Effector memory CD8-positive, alpha-beta T cell (primary cell): ENCODE data around the gene ADORA1.

ENCODE experiments used
- ATAC-seq: fragments of 150-1000 bp; cut with Tn5 transposase; replicated peaks from 2 replicates; pipeline ENCODE4 v1.10.0; 2021; ENCODE audit warnings: mild to moderate bottlenecking, moderate library complexity
- DNase-seq, 3 experiments: peaks; one replicate each; pipeline ENCODE4 v3.0.0; 2021
- H3K27ac Mint-ChIP-seq, 2 donors: one replicate each; pipeline ENCODE4 v1.8.0; 2022; ENCODE audit warnings: mild to moderate bottlenecking in 2 of 2, mixed read lengths in 2 of 2, moderate library complexity in 2 of 2
- H3K27me3 Mint-ChIP-seq, 2 donors: one replicate each; pipeline ENCODE4 v1.8.0; 2022; ENCODE audit warnings: mixed read lengths in 2 of 2
- H3K36me3 Mint-ChIP-seq: one replicate; pipeline ENCODE4 v1.8.0; 2022; ENCODE audit warnings: mild to moderate bottlenecking, moderate library complexity, mixed read lengths; ENCODE audit not compliant: insufficient read depth
- H3K4me1 Mint-ChIP-seq, 2 donors: one replicate each; pipeline ENCODE4 v1.8.0; 2022; ENCODE audit warnings: low read depth in 2 of 2, mixed read lengths in 2 of 2
- H3K4me3 Mint-ChIP-seq, 2 donors: one replicate each; pipeline ENCODE4 v1.8.0; 2022; ENCODE audit warnings: mild to moderate bottlenecking in 2 of 2, mixed read lengths in 2 of 2, moderate library complexity in 2 of 2
- H3K9me3 Mint-ChIP-seq, 2 donors: one replicate each; pipeline ENCODE4 v1.8.0; 2022; ENCODE audit warnings: mixed read lengths in 2 of 2

ADORA1 gene

GRCh38 chr1:203088441-203088840 is 39.1 kb upstream of the ADORA1 start:
- H3K27ac Mint-ChIP-seq, result no peak overlapping the region
- peaks cover 58 to 75% of the 10 kb centered on the region in 2 donors for H3K27me3 Mint-ChIP-seq
- H3K36me3 Mint-ChIP-seq, result no peaks in the 10 kb centered on the region
- no peaks in the 10 kb centered on the region for H3K4me1 Mint-ChIP-seq
- no peak overlapping the region for H3K4me3 Mint-ChIP-seq
- H3K9me3 Mint-ChIP-seq, result no peaks in the 10 kb centered on the region
- DNase-seq (no peak), ATAC-seq (no peak)

DNA sequence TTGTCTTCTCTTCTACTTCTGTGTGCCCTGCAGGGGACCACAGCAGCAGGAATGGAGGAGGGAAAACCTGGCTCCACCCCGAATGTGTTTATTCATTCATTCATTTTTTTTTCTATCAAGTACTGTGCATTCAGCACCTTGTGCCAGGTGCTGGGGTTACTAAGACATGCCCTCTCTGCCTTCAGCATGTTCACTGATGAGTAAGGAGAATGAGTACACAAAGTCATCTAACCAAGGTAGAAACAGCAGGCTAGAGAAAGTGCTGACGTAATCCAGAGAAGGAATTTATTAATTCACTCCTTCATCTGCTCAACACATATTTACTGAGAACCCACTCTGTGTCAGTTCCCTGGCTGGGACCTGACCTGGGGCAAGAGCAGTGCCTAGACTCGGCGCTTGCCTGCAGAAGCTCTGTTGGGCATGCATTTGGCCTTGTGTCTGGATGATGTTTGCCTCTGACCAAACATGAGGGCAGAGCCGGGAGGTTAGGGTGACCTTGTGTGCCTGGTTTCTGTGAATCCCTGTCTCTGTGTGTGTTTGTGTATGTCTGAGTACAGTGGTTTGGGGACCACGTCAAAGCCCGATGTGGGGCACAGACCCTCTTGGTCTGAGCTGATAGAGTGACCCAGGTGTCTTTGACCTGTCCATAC is 38.4 kb upstream of the ADORA1 start:
- DNase-seq, result no peak
- H3K9me3 Mint-ChIP-seq, result peaks cover 0 to 1% of the 10 kb centered on the region in 2 donors
- no peaks in the 10 kb centered on the region for H3K36me3 Mint-ChIP-seq
- no peak overlapping the region for H3K27ac Mint-ChIP-seq
- no peaks in the 10 kb centered on the region for H3K4me1 Mint-ChIP-seq
- H3K4me3 Mint-ChIP-seq, result no peak overlapping the region
- peaks cover 54 to 71% of the 10 kb centered on the region in 2 donors for H3K27me3 Mint-ChIP-seq
- no peak for ATAC-seq

DNA sequence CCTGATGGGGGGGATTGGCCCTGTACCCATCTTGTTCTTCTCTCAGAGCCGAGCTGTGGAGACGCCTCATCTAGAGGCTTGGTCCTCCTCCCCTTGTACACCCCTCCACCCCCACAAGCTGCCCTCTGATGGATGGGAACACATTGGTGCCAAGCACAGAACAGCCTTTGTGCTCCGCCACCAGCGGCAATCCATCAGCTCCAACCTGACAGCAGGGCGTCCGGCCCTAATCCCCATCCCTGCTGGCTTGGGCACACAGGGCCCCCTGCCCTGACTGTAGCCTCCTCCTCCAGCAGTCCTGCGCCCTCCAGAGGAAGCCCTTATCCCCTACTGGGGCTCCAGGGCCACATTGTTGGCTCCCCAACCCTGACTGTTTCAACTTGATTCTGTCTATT is 37.9 kb upstream of the ADORA1 start:
- Mint-ChIP-seq H3K4me3 (no peak overlapping the region), H3K36me3 (no peaks in the 10 kb centered on the region), H3K27ac (no peak overlapping the region), H3K27me3 (peaks cover 54 to 71% of the 10 kb centered on the region in 2 donors), H3K9me3 (peaks cover 2 to 6% of the 10 kb centered on the region in 2 donors), H3K4me1 (no peaks in the 10 kb centered on the region)
- DNase-seq (no peak), ATAC-seq (no peak)

DNA sequence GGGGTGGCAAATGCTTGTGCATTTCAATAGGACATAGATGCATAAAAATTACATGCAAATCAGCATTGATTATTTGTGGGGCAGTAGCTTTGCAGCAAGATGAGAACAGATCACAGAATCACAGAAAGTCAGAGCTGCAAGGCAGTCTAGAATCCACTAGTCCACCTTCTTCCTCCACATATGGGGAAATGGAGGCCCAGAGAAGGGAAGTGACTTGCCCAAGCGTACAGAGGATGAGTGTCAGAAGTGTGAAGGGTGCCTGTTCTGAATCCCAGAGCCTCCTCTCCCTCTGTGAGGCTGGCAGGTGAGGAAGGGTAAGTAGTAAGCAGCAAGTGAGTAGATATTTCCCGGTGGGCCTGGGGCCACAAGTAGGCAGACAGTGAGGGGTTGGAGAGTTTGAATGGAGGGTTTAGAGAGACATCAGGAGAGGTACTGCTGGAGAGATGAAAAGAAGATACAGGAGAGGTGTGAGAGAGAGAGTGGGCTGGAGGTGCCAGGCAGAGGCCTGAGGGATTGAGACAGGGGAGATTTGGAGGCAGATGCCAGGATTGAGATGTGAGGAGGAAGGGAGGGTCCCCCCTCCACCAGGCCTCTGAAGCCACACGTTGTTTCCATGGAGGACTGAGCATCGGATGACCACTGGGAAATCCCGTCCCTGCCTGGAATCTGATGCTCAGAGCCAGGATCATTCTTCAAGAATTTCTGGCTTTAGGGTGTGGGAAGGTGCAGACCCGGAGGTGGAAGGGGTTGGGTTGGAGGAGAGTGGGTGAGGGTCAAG is 36.9 kb upstream of the ADORA1 start:
- H3K36me3 Mint-ChIP-seq, result no peaks in the 10 kb centered on the region
- peaks cover 59 to 68% of the 10 kb centered on the region in 2 donors for H3K27me3 Mint-ChIP-seq
- DNase-seq, result no peak
- H3K9me3 Mint-ChIP-seq, result peaks cover 2 to 16% of the 10 kb centered on the region in 2 donors
- H3K4me1 Mint-ChIP-seq, result no peaks in the 10 kb centered on the region
- H3K27ac Mint-ChIP-seq, result no peak overlapping the region
- no peak for ATAC-seq
- no peak overlapping the region for H3K4me3 Mint-ChIP-seq

DNA sequence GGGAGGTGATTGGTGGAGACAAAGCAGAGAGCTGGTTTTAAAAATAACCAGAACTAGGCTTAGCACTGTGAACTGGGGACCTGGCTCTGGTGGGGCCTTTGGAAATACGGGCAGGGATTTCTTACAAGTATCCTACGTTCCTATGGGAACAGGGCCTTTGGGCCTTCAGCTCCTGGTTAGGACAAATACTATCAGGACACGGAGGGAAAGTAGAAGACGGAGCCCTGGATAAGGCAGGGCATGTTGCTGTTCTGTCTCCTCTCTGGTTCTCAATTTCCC is 36.4 kb upstream of the ADORA1 start:
- Mint-ChIP-seq H3K9me3 (peaks cover 2 to 19% of the 10 kb centered on the region in 2 donors), H3K4me3 (no peak overlapping the region), H3K4me1 (no peaks in the 10 kb centered on the region), H3K27ac (no peak overlapping the region), H3K36me3 (no peaks in the 10 kb centered on the region), H3K27me3 (peaks cover 57 to 63% of the 10 kb centered on the region in 2 donors)
- ATAC-seq (no peak), DNase-seq (no peak)

DNA sequence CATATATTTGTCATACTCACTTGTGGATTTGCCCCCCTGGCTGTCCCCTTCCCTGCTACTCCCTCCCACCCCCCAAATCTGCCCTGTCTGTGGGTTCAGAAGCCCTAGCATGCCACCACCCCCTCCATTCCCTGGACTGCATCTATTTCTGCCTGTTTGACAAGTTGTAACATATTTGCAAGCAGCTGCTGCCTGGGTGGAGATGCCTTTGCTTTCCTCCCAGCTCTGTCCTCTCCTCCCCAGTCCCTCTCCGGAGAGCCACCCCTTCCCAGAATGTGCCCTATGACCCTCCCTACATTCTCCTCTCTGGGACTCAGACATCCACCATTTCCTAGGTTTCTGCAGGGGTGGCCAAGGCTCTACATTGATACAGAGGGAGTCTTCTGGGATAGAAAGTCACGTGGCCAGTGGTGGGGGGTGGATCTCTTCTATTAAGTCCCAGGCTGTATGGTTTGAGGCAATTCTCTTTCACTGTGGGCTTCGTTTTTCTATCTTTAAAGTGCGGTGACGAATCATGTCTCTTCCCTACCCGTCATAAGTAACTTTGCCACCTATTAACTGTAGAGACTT is 35.7 kb upstream of the ADORA1 start:
- Mint-ChIP-seq H3K36me3 (no peaks in the 10 kb centered on the region), H3K4me3 (no peak overlapping the region)
- DNase-seq, result no peak

DNA sequence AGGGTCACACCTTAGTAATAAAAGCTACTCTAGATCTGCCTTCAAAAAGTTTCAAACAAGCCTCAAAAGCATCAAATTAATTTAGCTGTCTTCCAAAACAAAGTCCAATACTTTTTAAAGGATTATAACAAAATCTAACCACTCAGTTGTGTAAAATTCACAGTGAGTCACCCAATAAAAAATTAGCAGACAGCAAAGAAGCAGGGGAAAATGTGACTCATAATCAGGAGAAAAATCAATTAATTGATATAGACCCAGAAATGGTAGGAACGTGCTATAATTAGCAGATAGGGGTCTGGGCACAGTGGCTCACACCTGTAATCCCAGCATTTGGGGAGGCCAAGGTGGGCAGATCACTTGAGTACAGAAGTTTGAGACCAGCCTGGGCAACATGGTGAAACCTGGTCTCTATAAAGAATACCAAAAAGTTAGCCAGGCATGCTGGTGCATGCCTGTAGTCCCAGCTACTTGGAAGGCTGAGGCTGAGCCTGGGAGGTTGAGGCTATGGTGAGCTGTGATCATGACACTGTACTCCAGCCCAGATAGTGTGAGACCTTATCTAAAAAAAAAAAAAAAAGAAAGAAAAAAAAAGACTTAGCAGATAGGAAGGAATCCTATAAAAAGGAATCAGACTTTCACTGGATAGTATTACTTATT is 33.6 kb upstream of the ADORA1 start:
- H3K27ac Mint-ChIP-seq, result no peak overlapping the region
- peaks cover 51 to 56% of the 10 kb centered on the region in 2 donors for H3K27me3 Mint-ChIP-seq
- no peak for DNase-seq
- H3K4me3 Mint-ChIP-seq, result no peak overlapping the region
- ATAC-seq, result no peak
- no peaks in the 10 kb centered on the region for H3K36me3 Mint-ChIP-seq
- no peaks in the 10 kb centered on the region for H3K4me1 Mint-ChIP-seq
- peaks cover 6 to 26% of the 10 kb centered on the region in 2 donors for H3K9me3 Mint-ChIP-seq

More for the DNA sequence above, 35.7 kb upstream of the ADORA1 start:
- H3K4me1 Mint-ChIP-seq, result no peaks in the 10 kb centered on the region
- H3K27ac Mint-ChIP-seq, result no peak overlapping the region
- ATAC-seq, result no peak
- H3K9me3 Mint-ChIP-seq, result peaks cover 3 to 20% of the 10 kb centered on the region in 2 donors
- H3K27me3 Mint-ChIP-seq, result peaks cover 53 to 60% of the 10 kb centered on the region in 2 donors

GRCh38 chr1:203095061-203095690 is 32.4 kb upstream of the ADORA1 start:
- no peak for ATAC-seq
- H3K36me3 Mint-ChIP-seq, result no peaks in the 10 kb centered on the region
- peaks cover 58 to 59% of the 10 kb centered on the region in 2 donors for H3K27me3 Mint-ChIP-seq
- no peak for DNase-seq
- no peaks in the 10 kb centered on the region for H3K4me1 Mint-ChIP-seq
- no peak overlapping the region for H3K27ac Mint-ChIP-seq
- peaks cover 6 to 26% of the 10 kb centered on the region in 2 donors for H3K9me3 Mint-ChIP-seq
- no peak overlapping the region for H3K4me3 Mint-ChIP-seq

- Mint-ChIP-seq H3K36me3 (no peaks in the 10 kb centered on the region), H3K27ac (no peak overlapping the region), H3K4me1 (no peaks in the 10 kb centered on the region), H3K4me3 (no peak overlapping the region), H3K27me3 (peaks cover 56 to 58% of the 10 kb centered on the region in 2 donors), H3K9me3 (peaks cover 6 to 26% of the 10 kb centered on the region in 2 donors)
- DNase-seq, result no peak
- ATAC-seq, result no peak
Observed at GRCh38 chr1:203096566-203096965, 31.0 kb upstream of the ADORA1 start.

- ATAC-seq, result no peak
- Mint-ChIP-seq H3K36me3 (no peaks in the 10 kb centered on the region), H3K4me1 (no peaks in the 10 kb centered on the region), H3K27me3 (peaks cover 51 to 58% of the 10 kb centered on the region in 2 donors), H3K27ac (no peak overlapping the region), H3K9me3 (peaks cover 6 to 26% of the 10 kb centered on the region in 2 donors), H3K4me3 (no peak overlapping the region)
- no peak for DNase-seq
Observed at GRCh38 chr1:203097001-203097400, 30.5 kb upstream of the ADORA1 start.

DNA sequence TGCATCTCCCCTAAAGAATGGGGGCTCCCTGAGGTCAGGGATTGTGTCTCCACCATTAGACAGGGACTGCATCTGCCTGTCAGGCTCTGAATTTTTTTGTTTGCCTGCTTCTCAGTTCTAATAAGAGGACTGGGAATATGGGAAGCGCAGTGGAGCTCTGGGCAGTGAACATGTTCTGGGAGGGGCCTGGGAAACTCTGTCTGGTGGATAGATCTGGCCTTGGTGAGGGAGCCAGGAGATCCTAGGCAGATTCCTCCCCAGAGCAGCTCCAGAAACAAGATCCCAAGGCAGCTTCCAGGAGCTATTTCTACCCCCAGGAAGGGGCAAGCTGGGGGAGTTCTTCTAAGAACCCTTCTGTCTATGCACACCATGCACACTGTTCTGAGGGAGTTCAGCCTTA is 29.1 kb upstream of the ADORA1 start:
- Mint-ChIP-seq H3K4me3 (no peak overlapping the region), H3K9me3 (peaks cover 6 to 26% of the 10 kb centered on the region in 2 donors), H3K27me3 (peaks cover 54 to 61% of the 10 kb centered on the region in 2 donors), H3K36me3 (peaks cover 4% of the 10 kb centered on the region), H3K4me1 (no peaks in the 10 kb centered on the region), H3K27ac (no peak overlapping the region)
- no peak for ATAC-seq
- DNase-seq, result no peak

GRCh38 chr1:203098914-203099520 is 28.5 kb upstream of the ADORA1 start:
- peaks cover 6 to 26% of the 10 kb centered on the region in 2 donors for H3K9me3 Mint-ChIP-seq

More at GRCh38 chr1:203098914-203099520, 28.5 kb upstream of the ADORA1 start:
- DNase-seq, result no peak
- Mint-ChIP-seq H3K27me3 (peaks cover 57 to 64% of the 10 kb centered on the region in 2 donors), H3K4me3 (no peak overlapping the region), H3K4me1 (no peaks in the 10 kb centered on the region), H3K36me3 (peaks cover 4% of the 10 kb centered on the region), H3K27ac (no peak overlapping the region)
- no peak for ATAC-seq
